ENCODE data around the gene ZNF74.
A peak's percentile ranks its signal among the peaks of the same experiment; 100 is the strongest.
"Not testable (repeated sequence)": the region's sequence is repeated elsewhere in the genome, so short reads cannot be mapped to it uniquely, and the experiment has no call there.

ZNF74 gene

GRCh38 chr22:20450551-20450906, 56.6 kb downstream of the ZNF74 start:
- FAIRE-seq = no peak

- not testable (repeated sequence) for FAIRE-seq
Measured at GRCh38 chr22:20451129-20451778, 57.3 kb downstream of the ZNF74 start.

GRCh38 chr22:20451920-20452319, 58.0 kb downstream of the ZNF74 start:
- no peak for FAIRE-seq

- FAIRE-seq = no peak
Measured at GRCh38 chr22:20453222-20453621, 59.3 kb downstream of the ZNF74 start.

GRCh38 chr22:20455709-20456063, 61.7 kb downstream of the ZNF74 start:
- FAIRE-seq = no peak

GRCh38 chr22:20456064-20456721, 62.2 kb downstream of the ZNF74 start:
- peak; percentile 78 for FAIRE-seq

GRCh38 chr22:20456722-20457076, 62.7 kb downstream of the ZNF74 start:
- FAIRE-seq = no peak

- FAIRE-seq = no peak
Measured at GRCh38 chr22:20457506-20458240, 63.7 kb downstream of the ZNF74 start.
